ENCODE data around the gene SIRPB2.

DNA sequence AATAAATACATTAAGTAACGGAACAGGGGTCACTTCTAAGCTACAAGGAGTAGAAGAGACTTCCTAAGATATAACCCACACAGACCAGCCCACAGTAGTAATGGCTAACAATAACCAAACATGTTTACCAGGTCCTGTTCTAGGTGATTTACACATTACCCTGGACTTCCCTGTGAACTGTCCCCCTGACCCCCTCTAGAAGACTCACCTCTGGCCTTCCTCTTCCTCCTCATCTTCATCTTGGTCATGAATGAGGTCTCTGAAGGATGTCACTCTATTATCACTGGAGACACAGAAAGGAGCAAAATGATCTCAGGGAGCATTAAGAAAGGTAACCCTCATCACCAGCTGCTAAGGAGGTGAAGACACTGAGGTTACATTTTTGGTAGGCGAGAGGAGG lies 33.2 kb downstream of the SIRPB2 start:
- TF ChIP-seq POLR2A (IDR thresholded peaks at IDR 0.05; ENCODE audit: low read depth, low read length) (no peak), RFX5 (IDR thresholded peaks at IDR 0.05; ENCODE audit: low read depth, low read length) (no peak), CEBPB (IDR thresholded peaks at IDR 0.05; ENCODE audit: low read depth, low read length) (no peak), CHD1 (IDR thresholded peaks at IDR 0.05; ENCODE audit: low read depth, low read length) (no peak), MAZ (IDR thresholded peaks at IDR 0.05; ENCODE audit: borderline replicate concordance, low read depth, low read length) (no peak)
- TF ChIP-seq, protein P1, sequence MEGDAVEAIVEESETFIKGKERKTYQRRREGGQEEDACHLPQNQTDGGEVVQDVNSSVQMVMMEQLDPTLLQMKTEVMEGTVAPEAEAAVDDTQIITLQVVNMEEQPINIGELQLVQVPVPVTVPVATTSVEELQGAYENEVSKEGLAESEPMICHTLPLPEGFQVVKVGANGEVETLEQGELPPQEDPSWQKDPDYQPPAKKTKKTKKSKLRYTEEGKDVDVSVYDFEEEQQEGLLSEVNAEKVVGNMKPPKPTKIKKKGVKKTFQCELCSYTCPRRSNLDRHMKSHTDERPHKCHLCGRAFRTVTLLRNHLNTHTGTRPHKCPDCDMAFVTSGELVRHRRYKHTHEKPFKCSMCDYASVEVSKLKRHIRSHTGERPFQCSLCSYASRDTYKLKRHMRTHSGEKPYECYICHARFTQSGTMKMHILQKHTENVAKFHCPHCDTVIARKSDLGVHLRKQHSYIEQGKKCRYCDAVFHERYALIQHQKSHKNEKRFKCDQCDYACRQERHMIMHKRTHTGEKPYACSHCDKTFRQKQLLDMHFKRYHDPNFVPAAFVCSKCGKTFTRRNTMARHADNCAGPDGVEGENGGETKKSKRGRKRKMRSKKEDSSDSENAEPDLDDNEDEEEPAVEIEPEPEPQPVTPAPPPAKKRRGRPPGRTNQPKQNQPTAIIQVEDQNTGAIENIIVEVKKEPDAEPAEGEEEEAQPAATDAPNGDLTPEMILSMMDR (conservative IDR thresholded peaks at IDR 0.05; ENCODE audit: low read depth, low read length), result no peak
- TF ChIP-seq, protein P2, sequence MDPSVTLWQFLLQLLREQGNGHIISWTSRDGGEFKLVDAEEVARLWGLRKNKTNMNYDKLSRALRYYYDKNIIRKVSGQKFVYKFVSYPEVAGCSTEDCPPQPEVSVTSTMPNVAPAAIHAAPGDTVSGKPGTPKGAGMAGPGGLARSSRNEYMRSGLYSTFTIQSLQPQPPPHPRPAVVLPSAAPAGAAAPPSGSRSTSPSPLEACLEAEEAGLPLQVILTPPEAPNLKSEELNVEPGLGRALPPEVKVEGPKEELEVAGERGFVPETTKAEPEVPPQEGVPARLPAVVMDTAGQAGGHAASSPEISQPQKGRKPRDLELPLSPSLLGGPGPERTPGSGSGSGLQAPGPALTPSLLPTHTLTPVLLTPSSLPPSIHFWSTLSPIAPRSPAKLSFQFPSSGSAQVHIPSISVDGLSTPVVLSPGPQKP (IDR thresholded peaks at IDR 0.05; ENCODE audit: borderline replicate concordance, low read depth, low read length), result no peak
